ENCODE measurements around the gene GALNT10.
"Not testable (repeated sequence)": the region's sequence is repeated elsewhere in the genome, so short reads cannot be mapped to it uniquely, and the experiment has no call there.

GALNT10 gene

GRCh38 chr5:154356020-154356655 is 165.6 kb downstream of the GALNT10 start:
- TF ChIP-seq, protein P1, sequence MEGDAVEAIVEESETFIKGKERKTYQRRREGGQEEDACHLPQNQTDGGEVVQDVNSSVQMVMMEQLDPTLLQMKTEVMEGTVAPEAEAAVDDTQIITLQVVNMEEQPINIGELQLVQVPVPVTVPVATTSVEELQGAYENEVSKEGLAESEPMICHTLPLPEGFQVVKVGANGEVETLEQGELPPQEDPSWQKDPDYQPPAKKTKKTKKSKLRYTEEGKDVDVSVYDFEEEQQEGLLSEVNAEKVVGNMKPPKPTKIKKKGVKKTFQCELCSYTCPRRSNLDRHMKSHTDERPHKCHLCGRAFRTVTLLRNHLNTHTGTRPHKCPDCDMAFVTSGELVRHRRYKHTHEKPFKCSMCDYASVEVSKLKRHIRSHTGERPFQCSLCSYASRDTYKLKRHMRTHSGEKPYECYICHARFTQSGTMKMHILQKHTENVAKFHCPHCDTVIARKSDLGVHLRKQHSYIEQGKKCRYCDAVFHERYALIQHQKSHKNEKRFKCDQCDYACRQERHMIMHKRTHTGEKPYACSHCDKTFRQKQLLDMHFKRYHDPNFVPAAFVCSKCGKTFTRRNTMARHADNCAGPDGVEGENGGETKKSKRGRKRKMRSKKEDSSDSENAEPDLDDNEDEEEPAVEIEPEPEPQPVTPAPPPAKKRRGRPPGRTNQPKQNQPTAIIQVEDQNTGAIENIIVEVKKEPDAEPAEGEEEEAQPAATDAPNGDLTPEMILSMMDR (IDR thresholded peaks at IDR 0.05; ENCODE audit: extremely low read depth, missing control alignments) = no peak
- DNase-seq (ENCODE audit: low spot score) = no peak

- TF ChIP-seq, protein P1 (IDR thresholded peaks at IDR 0.05; ENCODE audit: extremely low read depth, missing control alignments) = no peak
- no peak for DNase-seq (ENCODE audit: low spot score)
These were observed 166.4 kb downstream of the GALNT10 start for GRCh38 chr5:154356958-154357357.

- TF ChIP-seq, protein P1 (IDR thresholded peaks at IDR 0.05; ENCODE audit: extremely low read depth, missing control alignments) = no peak
These were observed 168.1 kb downstream of the GALNT10 start for GRCh38 chr5:154358516-154359220.

GRCh38 chr5:154359221-154359573 is 168.7 kb downstream of the GALNT10 start:
- DNase-seq (ENCODE audit: low spot score) = no peak
- TF ChIP-seq, protein P1 (IDR thresholded peaks at IDR 0.05; ENCODE audit: extremely low read depth, missing control alignments) = no peak

More at GRCh38 chr5:154358516-154359220, 168.1 kb downstream of the GALNT10 start:
- DNase-seq (ENCODE audit: low spot score) = no peak

DNA sequence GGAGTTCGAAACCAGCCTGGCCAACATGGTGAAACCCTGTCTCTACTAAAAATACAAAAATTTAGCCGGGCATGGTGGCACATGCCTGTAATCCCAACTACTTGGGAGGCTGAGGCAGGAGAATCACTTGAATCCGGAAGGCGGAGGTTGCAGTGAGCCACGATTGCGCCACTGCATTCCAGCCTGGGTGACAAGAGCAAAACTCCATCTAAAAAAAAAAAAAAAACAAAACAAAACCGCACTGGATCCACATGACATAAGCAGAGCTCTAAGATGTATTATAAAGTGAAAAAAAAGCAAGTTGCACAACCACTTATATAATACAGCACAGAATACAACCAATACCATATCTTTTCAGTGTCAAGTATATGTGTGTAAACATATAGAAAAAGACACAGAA is 169.7 kb downstream of the GALNT10 start:
- not testable (repeated sequence) for DNase-seq (ENCODE audit: low spot score)

GRCh38 chr5:154363411-154363810 is 172.9 kb downstream of the GALNT10 start:
- no peak for DNase-seq (ENCODE audit: low spot score)
- TF ChIP-seq, protein P1 (IDR thresholded peaks at IDR 0.05; ENCODE audit: extremely low read depth, missing control alignments) = no peak

DNA sequence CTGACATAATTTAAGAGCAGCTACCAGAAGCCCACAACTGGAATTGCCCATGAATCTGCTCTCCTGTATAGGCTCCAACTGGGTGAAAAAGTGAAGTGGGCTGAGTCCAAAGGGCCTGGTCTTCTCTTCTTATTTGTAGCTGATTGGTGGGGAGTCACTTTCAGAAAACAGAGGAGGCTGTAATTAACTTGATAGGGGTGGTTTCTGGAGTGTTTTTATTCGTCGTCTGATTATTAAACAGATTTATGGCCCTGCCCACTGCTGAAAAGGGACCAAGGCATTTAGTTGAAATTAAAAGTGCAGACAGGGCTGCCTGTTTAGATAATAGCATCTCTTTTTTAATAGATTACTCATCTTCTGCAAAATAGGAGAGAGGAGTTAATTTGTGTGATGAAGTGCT is 174.2 kb downstream of the GALNT10 start:
- TF ChIP-seq, protein P1 (IDR thresholded peaks at IDR 0.05; ENCODE audit: extremely low read depth, missing control alignments) = no peak
- DNase-seq (ENCODE audit: low spot score) = no peak

DNA sequence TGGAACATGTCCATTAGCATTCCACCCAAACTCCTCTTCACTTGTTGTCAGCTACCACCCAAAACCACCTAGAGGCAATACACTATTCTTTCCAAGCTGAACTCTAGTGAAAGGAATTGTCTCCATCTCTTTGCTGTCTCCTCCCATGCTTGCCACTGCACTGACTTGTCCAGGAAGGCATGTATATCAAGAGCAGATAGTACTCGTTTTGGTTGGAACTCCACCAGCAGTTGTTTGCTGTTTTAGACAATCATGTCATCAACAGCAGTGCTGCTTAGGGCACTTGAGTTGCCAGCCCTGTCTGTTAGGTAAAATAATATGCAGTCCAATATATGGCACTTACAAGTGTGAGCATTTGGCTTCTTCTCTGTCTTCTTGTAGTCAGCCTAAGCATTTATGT is 175.3 kb downstream of the GALNT10 start:
- TF ChIP-seq, protein P1 (IDR thresholded peaks at IDR 0.05; ENCODE audit: extremely low read depth, missing control alignments) = no peak
- no peak for DNase-seq (ENCODE audit: low spot score)

Data from GM20000 (cell line).